H9 (cell line): Measurements from ENCODE around the gene TST. TPM values are rescaled to one million over a fixed set of nuclear protein-coding genes. Genes with fewer than 3 reads are reported as not detected.

Source experiments
- DNase-seq: peaks from one replicate; pipeline ENCODE4 v3.0.0-alpha.2; 2017
- H2AFZ ChIP-seq: one replicate; pipeline ENCODE4 v1.6.1; 2013; ENCODE audit warnings: mild to moderate bottlenecking, low read length, control low read depth, moderate library complexity
- H2AK5ac ChIP-seq: 2 replicates; pipeline ENCODE4 v1.6.1; 2013; ENCODE audit warnings: low read length, control low read depth, mixed read lengths; ENCODE audit not compliant: insufficient read length
- H2BK120ac ChIP-seq: one replicate; pipeline ENCODE4 v1.6.1; 2013; ENCODE audit warnings: low read depth, mild to moderate bottlenecking, low read length, control low read depth, inconsistent platforms; ENCODE audit not compliant: poor library complexity, severe bottlenecking
- H2BK12ac ChIP-seq: 2 replicates; pipeline ENCODE4 v1.6.1; 2013; ENCODE audit warnings: low read length, control low read depth, mixed read lengths, low read depth; ENCODE audit not compliant: insufficient read length
- H2BK15ac ChIP-seq: 2 replicates; pipeline ENCODE4 v1.6.1; 2013; ENCODE audit warnings: low read depth, low read length, control low read depth
- H2BK20ac ChIP-seq: one replicate; pipeline ENCODE4 v1.6.1; 2013; ENCODE audit warnings: low read depth, mild to moderate bottlenecking, low read length, control low read depth, inconsistent platforms; ENCODE audit not compliant: poor library complexity, severe bottlenecking
- H2BK5ac ChIP-seq: 2 replicates; pipeline ENCODE4 v1.6.1; 2013; ENCODE audit warnings: low read length, control low read depth, mixed read lengths; ENCODE audit not compliant: insufficient read length
- H3K14ac ChIP-seq: 2 replicates; pipeline ENCODE4 v1.6.1; 2013; ENCODE audit warnings: low read length, control low read depth; ENCODE audit not compliant: insufficient read depth
- H3K18ac ChIP-seq: 2 replicates; pipeline ENCODE4 v1.6.1; 2013; ENCODE audit warnings: low read depth, mild to moderate bottlenecking, mixed read lengths, low read length, control low read depth; ENCODE audit not compliant: insufficient read length
- H3K23ac ChIP-seq: 2 replicates; pipeline ENCODE4 v1.6.1; 2013; ENCODE audit warnings: low read length, control low read depth, mixed read lengths, low read depth; ENCODE audit not compliant: insufficient read length
- H3K23me2 ChIP-seq: 2 replicates; pipeline ENCODE4 v1.6.1; 2013; ENCODE audit warnings: low read depth, mild to moderate bottlenecking, mixed read lengths, low read length, control low read depth; ENCODE audit not compliant: insufficient read length, poor library complexity, severe bottlenecking
- H3K27ac ChIP-seq: 2 replicates; pipeline ENCODE4 v1.5.1; 2013; ENCODE audit warnings: low read length, control low read depth, mixed read lengths, low read depth; ENCODE audit not compliant: insufficient read length
- H3K27me3 ChIP-seq: 2 replicates; pipeline ENCODE4 v1.6.1; 2013; ENCODE audit warnings: low read length, control low read depth, inconsistent platforms; ENCODE audit not compliant: insufficient read depth
- H3K4ac ChIP-seq: 2 replicates; pipeline ENCODE4 v1.6.1; 2013; ENCODE audit warnings: low read depth, mild to moderate bottlenecking, control low read depth, inconsistent platforms, low read length, moderate library complexity
- H3K4me1 ChIP-seq: 2 replicates; pipeline ENCODE4 v1.6.1; 2013; ENCODE audit warnings: low read length, control low read depth, inconsistent platforms; ENCODE audit not compliant: insufficient read depth
- H3K4me2 ChIP-seq: 2 replicates; pipeline ENCODE4 v1.6.1; 2013; ENCODE audit warnings: low read length, control low read depth, mixed read lengths; ENCODE audit not compliant: insufficient read length, insufficient read depth
- H3K56ac ChIP-seq: 2 replicates; pipeline ENCODE4 v1.6.1; 2013; ENCODE audit warnings: low read depth, mild to moderate bottlenecking, mixed read lengths, low read length, control low read depth; ENCODE audit not compliant: insufficient read length
- H3K79me1 ChIP-seq: 2 replicates; pipeline ENCODE4 v1.6.1; 2013; ENCODE audit warnings: low read depth, mild to moderate bottlenecking, moderate library complexity, low read length, control low read depth, inconsistent platforms; ENCODE audit not compliant: insufficient read depth, poor library complexity, severe bottlenecking
- H3K79me2 ChIP-seq: 2 replicates; pipeline ENCODE4 v1.6.1; 2013; ENCODE audit warnings: low read length, control low read depth, inconsistent platforms; ENCODE audit not compliant: insufficient read depth
- H3K9ac ChIP-seq: 2 replicates; pipeline ENCODE4 v1.6.1; 2013; ENCODE audit warnings: low read length, control low read depth, mixed read lengths; ENCODE audit not compliant: insufficient read length; ENCODE audit errors: extremely low read depth
- H3K9me3 ChIP-seq: one replicate; pipeline ENCODE4 v1.6.1; 2013; ENCODE audit warnings: low read depth, low read length, inconsistent platforms; ENCODE audit not compliant: control insufficient read depth
- H3T11ph ChIP-seq: one replicate; pipeline ENCODE4 v1.6.1; 2013; ENCODE audit warnings: mild to moderate bottlenecking, low read length, control low read depth, inconsistent platforms
- H4K20me1 ChIP-seq: one replicate; pipeline ENCODE4 v1.6.1; 2013; ENCODE audit not compliant: control insufficient read depth, insufficient read length, insufficient read depth
- H4K5ac ChIP-seq: 2 replicates; pipeline ENCODE4 v1.6.1; 2013; ENCODE audit warnings: low read depth, mild to moderate bottlenecking, mixed read lengths, low read length, control low read depth; ENCODE audit not compliant: insufficient read length
- H4K8ac ChIP-seq: replicated peaks from 2 replicates; pipeline ENCODE4 v1.6.1; 2013; ENCODE audit warnings: low read length, control low read depth, mixed read lengths, low read depth; ENCODE audit not compliant: insufficient read length
- H4K91ac ChIP-seq: 2 replicates; pipeline ENCODE4 v1.6.1; 2013; ENCODE audit warnings: low read depth, mild to moderate bottlenecking, moderate library complexity, mixed read lengths, low read length, control low read depth; ENCODE audit not compliant: insufficient read length
- H3K27ac Mint-ChIP-seq, 3 experiments: 2 replicates in 2 of 3; 3 replicates in 1 of 3; pipeline ENCODE4 v1.8.0; 2020 to 2021; ENCODE audit warnings: mixed read lengths in 3 of 3, mild to moderate bottlenecking in 1 of 3, moderate library complexity in 1 of 3
- H3K27me3 Mint-ChIP-seq: 2 replicates; pipeline ENCODE4 v1.8.0; 2021; ENCODE audit warnings: low read depth, mild to moderate bottlenecking, moderate library complexity, mixed read lengths
- H3K36me3 Mint-ChIP-seq, 3 experiments: 2 replicates in 2 of 3; 3 replicates in 1 of 3; pipeline ENCODE4 v1.8.0; 2020 to 2021; ENCODE audit warnings: low read depth in 3 of 3, mixed read lengths in 3 of 3; ENCODE audit not compliant: insufficient read depth in 1 of 3
- H3K4me1 Mint-ChIP-seq, 2 experiments: 2 replicates each; pipeline ENCODE4 v1.8.0; 2020; ENCODE audit warnings: mixed read lengths in 2 of 2
- H3K4me3 Mint-ChIP-seq, 2 experiments: 2 replicates in 1 of 2; 3 replicates in 1 of 2; pipeline ENCODE4 v1.8.0; 2020 to 2021; ENCODE audit warnings: mild to moderate bottlenecking in 2 of 2, mixed read lengths in 2 of 2, moderate library complexity in 1 of 2
- H3K9me3 Mint-ChIP-seq, 2 experiments: 2 replicates in 1 of 2; 3 replicates in 1 of 2; pipeline ENCODE4 v1.8.0; 2020; ENCODE audit warnings: mild to moderate bottlenecking in 2 of 2, mixed read lengths in 2 of 2, moderate library complexity in 1 of 2
- WGBS: extraction: QIAGEN DNeasy Blood & Tissue Kit; methylation state at CpG from one replicate; pipeline ENCODE4 v1.1.7; 2013; ENCODE audit warnings: missing lambda C conversion rate, low lambda C conversion rate, mixed read lengths; ENCODE audit not compliant: insufficient read length; ENCODE audit errors: extremely low coverage; 5-methylcytosine and 5-hydroxymethylcytosine counted together
- total RNA-seq: library from RNA; stranded (reverse); gene quantifications from 2 replicates; pipeline ENCODE4 v1.2.1, GENCODE V29; 2021
- TF ChIP-seq, protein P1 (sequence below): fragments of 200-600 bp; sonication (generic); conservative IDR thresholded peaks from 3 replicates; pipeline ENCODE4 v1.8.0; 2021; ENCODE audit warnings: antibody characterized with exemption, mild to moderate bottlenecking

TST gene
- total RNA-seq, 1 experiment from 2014 or later = 31.9 TPM

DNA sequence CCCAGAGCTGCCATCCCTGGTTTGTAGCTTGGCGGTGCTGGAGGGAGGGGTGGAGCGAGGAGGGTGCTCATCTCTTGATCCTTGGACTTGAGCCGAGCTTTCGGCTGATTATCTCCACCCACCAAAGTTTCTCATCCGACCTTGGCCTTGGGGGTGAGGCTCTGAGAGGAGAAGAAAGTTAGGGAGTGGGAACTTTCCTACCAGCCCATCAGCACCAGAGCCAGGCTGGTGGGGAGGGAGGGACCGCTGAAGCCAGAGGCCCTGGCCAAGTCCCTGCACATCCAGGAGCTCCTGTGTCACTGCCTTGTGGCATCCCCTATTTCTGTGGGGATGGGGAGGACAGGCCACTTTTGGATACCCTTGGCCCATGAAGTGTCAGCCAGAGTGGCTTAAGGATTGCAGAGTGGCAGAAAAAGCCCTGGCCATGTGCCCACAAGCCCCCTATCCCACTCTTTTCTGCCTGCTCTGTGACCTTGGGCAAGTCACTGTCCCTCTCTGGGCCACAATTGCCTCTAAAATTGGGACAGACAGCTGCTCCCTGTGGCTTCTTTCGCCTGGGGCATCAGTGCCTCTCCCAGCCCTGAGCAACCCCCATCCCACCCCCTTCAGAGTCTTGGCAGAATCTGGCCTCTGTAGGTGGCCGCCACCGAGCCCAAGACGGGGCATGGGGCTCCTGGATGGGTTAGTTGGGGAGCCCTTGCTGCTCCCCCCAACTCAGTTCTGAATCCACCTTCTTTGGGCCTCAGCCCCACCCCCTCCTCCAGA, 42.5 kb upstream of the TST start:
- no peaks in the 10 kb centered on the region for H4K20me1 ChIP-seq
- H3K36me3 Mint-ChIP-seq = peaks cover 5 to 26% (median 18%) of the 10 kb centered on the region in 3 experiments
- no peak overlapping the region for H3T11ph ChIP-seq
- no peaks in the 10 kb centered on the region for H3K79me2 ChIP-seq
- no CpG with 5 or more reads among the region's 10 CpGs for WGBS
- H3K56ac ChIP-seq = no peak overlapping the region
- no peak overlapping the region for H3K23ac ChIP-seq
- H3K4me1 Mint-ChIP-seq = peaks cover 9 to 25% of the 10 kb centered on the region in 2 experiments
- no peak overlapping the region for H2BK15ac ChIP-seq
- no peak overlapping the region for H2BK20ac ChIP-seq
- no peak overlapping the region for H3K4me3 Mint-ChIP-seq
- no peak overlapping the region for H2BK120ac ChIP-seq
- no peak overlapping the region for H2BK12ac ChIP-seq
- no peak overlapping the region for H3K27ac Mint-ChIP-seq
- peaks cover 28% of the 10 kb centered on the region for H3K27me3 Mint-ChIP-seq
- H3K23me2 ChIP-seq = no peaks in the 10 kb centered on the region
- no peak overlapping the region for H2AK5ac ChIP-seq
- no peak overlapping the region for H3K9ac ChIP-seq
- H3K4me1 ChIP-seq = no peaks in the 10 kb centered on the region; the same call in 1 of the 2 replicates
- H3K9me3 ChIP-seq = no peaks in the 10 kb centered on the region
- no peak overlapping the region for H4K8ac ChIP-seq
- no peak overlapping the region for H4K91ac ChIP-seq
- no peak overlapping the region for H2AFZ ChIP-seq
- no peak for DNase-seq
- TF ChIP-seq, protein P1, sequence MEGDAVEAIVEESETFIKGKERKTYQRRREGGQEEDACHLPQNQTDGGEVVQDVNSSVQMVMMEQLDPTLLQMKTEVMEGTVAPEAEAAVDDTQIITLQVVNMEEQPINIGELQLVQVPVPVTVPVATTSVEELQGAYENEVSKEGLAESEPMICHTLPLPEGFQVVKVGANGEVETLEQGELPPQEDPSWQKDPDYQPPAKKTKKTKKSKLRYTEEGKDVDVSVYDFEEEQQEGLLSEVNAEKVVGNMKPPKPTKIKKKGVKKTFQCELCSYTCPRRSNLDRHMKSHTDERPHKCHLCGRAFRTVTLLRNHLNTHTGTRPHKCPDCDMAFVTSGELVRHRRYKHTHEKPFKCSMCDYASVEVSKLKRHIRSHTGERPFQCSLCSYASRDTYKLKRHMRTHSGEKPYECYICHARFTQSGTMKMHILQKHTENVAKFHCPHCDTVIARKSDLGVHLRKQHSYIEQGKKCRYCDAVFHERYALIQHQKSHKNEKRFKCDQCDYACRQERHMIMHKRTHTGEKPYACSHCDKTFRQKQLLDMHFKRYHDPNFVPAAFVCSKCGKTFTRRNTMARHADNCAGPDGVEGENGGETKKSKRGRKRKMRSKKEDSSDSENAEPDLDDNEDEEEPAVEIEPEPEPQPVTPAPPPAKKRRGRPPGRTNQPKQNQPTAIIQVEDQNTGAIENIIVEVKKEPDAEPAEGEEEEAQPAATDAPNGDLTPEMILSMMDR = no peak
- no peak overlapping the region for H3K14ac ChIP-seq
- no peaks in the 10 kb centered on the region; a peak in 1 of 5 replicates for H3K9me3 Mint-ChIP-seq
- peaks cover 3% of the 10 kb centered on the region for H3K27me3 ChIP-seq
- no peak overlapping the region for H3K18ac ChIP-seq
- no peak overlapping the region for H3K4me2 ChIP-seq
- H3K4ac ChIP-seq = no peak overlapping the region
- H2BK5ac ChIP-seq = no peak overlapping the region
- no peaks in the 10 kb centered on the region for H3K79me1 ChIP-seq
- H4K5ac ChIP-seq = no peak overlapping the region
- H3K27ac ChIP-seq = no peak overlapping the region
